NCI-H1092 (cell line): ENCODE results near the gene ACCS.

Experiments used
- DNase-seq: peaks from one replicate; lab custom pipeline; 2025; lab: John Stamatoyannopoulos, UW

Gene ACCS

DNA sequence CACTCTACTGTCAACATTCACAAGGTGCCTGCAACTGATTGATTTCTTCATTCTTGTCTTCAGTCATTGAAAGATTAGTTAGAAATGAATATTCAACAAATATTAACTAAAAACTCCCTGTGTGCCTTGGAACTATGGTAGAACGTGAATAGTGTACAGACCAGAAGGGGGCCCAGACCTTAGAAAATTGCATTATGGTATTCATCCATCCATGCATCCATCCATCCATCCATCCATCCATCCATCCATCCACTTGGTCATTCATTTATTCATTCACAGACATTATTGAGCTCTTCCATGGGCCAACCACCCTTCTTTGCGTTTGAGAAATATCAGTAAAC lies 28.4 kb upstream of the ACCS start:
- DNase-seq, result no peak

DNA sequence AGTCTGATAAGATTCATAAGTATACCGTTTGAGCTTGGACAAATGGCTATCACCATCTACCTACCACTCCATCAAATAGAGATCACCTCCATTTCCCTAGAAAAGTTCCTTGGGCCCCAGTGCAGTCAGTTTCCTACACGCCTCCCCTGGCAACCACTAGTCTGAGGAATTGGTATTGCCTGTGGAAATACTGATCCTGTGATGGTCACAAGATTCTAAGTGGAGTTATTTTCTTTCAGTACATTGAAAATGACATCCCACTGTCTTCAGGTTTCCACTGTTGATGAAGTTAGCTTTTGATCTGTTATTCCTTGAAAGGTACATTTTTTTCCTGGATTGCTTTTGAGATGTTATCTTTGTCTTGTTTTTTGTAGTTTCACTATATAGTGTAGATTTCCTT lies 22.9 kb upstream of the ACCS start:
- DNase-seq, result no peak

- DNase-seq, result no peak
Measured at GRCh38 chr11:44046182-44046581, 19.9 kb upstream of the ACCS start.

GRCh38 chr11:44047298-44047697 lies 18.8 kb upstream of the ACCS start:
- DNase-seq, result no peak

- DNase-seq, result no peak
Measured at GRCh38 chr11:44047931-44048431, 18.1 kb upstream of the ACCS start, which contains the start of gene ACCSL. Gene ACCSL (plus strand): TSS chr11:44047981. CDS start chr11:44048037, 56 bp downstream.

- no peak for DNase-seq
Measured at GRCh38 chr11:44049832-44050231, 16.2 kb upstream of the ACCS start.

DNA sequence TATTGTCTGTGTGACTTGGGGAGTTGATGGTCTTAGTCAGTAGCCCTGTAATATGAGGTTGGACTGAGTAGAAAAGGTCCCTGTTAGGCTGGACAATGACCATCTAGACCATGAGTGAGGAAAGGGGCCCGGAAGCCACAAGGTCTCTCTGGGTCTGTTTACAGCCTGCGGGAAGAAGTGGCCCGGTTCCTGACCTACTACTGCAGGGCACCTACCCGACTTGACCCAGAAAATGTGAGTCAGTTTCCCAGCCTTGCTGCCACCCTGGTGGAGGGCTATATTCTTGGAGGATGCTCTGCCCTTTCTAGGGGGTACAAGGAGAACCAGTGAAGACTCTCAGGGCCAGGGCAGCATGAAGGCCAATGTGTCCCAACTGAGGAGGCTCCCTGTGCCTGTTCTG lies 14.9 kb upstream of the ACCS start:
- no peak for DNase-seq

GRCh38 chr11:44057340-44057739 lies 8.7 kb upstream of the ACCS start:
- DNase-seq, result no peak

DNA sequence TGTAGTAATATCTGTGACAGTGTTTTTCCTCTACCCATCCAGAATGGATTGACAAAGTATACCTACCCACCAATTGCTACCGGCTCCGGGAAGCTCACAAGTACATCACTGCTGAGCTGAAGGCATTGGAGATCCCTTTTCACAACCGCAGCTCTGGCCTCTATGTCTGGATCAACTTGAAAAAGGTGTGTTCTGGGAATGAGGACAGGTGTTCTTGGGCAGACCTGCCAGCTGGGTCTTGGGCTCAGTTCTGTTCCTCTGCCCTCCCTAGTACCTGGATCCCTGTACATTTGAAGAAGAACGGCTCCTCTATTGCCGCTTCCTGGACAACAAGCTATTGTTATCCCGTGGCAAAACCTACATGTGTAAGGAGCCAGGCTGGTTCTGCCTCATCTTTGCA lies 7.8 kb upstream of the ACCS start:
- DNase-seq, result no peak

GRCh38 chr11:44065161-44065661 lies 859 bp upstream of the ACCS start:
- DNase-seq, result no peak

- no peak for DNase-seq
Measured at GRCh38 chr11:44066732-44067141, 667 bp downstream of the ACCS start.

DNA sequence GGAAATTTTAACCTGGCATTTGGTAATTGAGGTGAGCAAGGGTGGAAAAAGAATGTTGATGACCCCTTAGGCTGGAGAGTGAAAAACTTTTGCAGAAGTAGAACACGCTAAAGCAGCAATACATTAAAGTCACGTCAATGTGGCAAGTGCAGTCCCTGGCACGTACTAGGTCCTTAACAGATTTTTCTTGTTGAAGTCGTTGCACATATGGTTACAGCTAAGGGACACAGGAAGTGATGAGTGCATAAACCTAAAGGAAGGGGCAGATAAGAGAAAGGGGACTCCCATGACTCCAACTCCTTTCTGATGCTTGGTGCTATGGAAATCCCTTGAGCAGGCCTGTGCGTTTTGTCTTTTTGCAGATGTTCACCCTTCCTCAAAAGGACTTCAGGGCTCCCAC lies 1.2 kb downstream of the ACCS start:
- no peak for DNase-seq

GRCh38 chr11:44068180-44068579 lies 2.1 kb downstream of the ACCS start:
- DNase-seq, result no peak

DNA sequence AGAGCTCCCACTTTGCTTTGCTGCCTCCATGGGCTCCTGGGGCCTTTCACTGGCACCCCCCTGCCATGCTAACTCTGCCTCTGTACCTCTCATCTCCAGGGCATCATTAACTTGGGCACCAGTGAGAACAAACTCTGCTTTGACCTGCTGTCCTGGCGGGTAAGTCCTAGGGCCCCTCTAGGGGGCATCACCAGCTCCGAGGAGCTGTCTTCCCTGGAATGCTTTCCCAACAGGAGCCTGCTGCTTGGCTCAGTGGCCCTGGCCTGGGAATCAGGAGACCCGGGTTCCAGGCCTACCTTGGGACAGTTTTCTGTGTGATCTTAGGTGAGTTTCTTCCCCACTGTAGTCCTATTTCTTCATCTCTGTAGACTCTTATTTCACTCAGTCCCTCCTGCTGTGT lies 5.1 kb downstream of the ACCS start:
- DNase-seq, result no peak

GRCh38 chr11:44072757-44073658 lies 6.9 kb downstream of the ACCS start:
- no peak for DNase-seq

GRCh38 chr11:44078794-44079193 lies 12.7 kb downstream of the ACCS start:
- DNase-seq, result no peak

DNA sequence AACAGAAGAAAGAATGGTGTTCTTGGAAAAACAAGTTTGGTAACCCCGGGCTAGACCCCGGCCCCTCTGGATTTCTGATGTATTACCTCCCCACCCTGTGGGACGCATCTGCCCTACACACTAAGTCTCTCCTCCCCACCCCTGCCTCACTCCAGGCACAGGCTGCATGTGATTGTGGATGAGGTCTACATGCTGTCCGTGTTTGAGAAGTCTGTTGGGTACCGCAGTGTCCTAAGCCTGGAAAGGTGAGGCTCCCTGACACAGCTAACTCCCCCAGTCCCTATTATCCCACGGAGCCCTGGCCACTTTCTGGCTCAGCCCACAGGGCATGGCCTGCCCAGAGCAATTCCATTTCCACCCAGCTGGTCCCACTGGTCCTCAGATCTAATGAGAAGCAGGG lies 13.3 kb downstream of the ACCS start:
- no peak for DNase-seq

- DNase-seq, result no peak
Measured at GRCh38 chr11:44080951-44081350, 14.9 kb downstream of the ACCS start.

DNA sequence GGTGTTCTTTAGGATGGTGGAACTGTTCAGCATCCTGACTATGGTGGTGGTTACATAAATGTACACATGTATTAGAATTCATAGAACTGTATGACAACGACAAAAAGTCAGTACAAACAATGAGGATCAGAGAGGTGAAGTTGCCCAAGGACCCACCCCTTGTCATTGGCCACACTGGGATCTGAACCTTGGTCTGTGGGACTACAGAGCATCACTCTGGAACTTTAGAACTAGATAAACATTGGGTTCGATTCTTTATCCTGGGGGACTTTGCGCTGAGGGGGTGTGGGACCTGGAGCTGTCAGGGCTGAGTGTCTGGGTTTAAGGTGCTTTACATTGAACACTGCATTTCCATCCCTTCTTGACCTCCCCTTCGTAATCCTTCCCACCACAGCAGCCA lies 16.6 kb downstream of the ACCS start:
- DNase-seq, result no peak

- no peak for DNase-seq
Measured at GRCh38 chr11:44083433-44083832, 17.4 kb downstream of the ACCS start.

- DNase-seq, result no peak
Measured at GRCh38 chr11:44083906-44084305, 17.8 kb downstream of the ACCS start.

- no peak for DNase-seq
Measured at GRCh38 chr11:44085330-44085729, 19.3 kb downstream of the ACCS start.

- no peak for DNase-seq
Measured at GRCh38 chr11:44088377-44088776, 22.3 kb downstream of the ACCS start.

- DNase-seq, result no peak
Measured at GRCh38 chr11:44088871-44089270, 22.8 kb downstream of the ACCS start.
